ENCODE results near the gene NID2.

The NID2 gene

GRCh38 chr14:52006361-52006760, 62.5 kb downstream of the NID2 start:
- no peak for DNase-seq
- Histone ChIP-seq H3K36me3 (peaks cover 84 to 96% (median 89%) of the 10 kb centered on the region in 3 donors), H3K27me3 (no peaks in the 10 kb centered on the region), H3K4me3 (no peak overlapping the region), H3K9me3 (no peaks in the 10 kb centered on the region), H3K27ac (no peak overlapping the region), H3K4me1 (peaks cover 0 to 10% (median 4%) of the 10 kb centered on the region in 4 donors)
- intact Hi-C loops (cut with DNase I; ENCODE audit: low total_unique reads) = no loop called here
- no peak for TF ChIP-seq CTCF (IDR thresholded peaks at IDR 0.05)

- Histone ChIP-seq H3K27me3 (no peaks in the 10 kb centered on the region), H3K4me1 (peaks cover 0 to 10% (median 4%) of the 10 kb centered on the region in 4 donors), H3K36me3 (peaks cover 82 to 96% (median 84%) of the 10 kb centered on the region in 3 donors), H3K27ac (no peak overlapping the region), H3K9me3 (no peaks in the 10 kb centered on the region), H3K4me3 (no peak overlapping the region)
- intact Hi-C loops (cut with DNase I; ENCODE audit: low total_unique reads) = no loop called here
- no peak for TF ChIP-seq CTCF (IDR thresholded peaks at IDR 0.05)
- no peak for DNase-seq
These were observed 63.2 kb downstream of the NID2 start for GRCh38 chr14:52005625-52006024.

GRCh38 chr14:52003324-52003723, 65.5 kb downstream of the NID2 start:
- H3K27me3 ChIP-seq = no peaks in the 10 kb centered on the region
- H3K36me3 ChIP-seq = peaks cover 68 to 87% (median 78%) of the 10 kb centered on the region in 3 donors
- intact Hi-C loops (cut with DNase I; ENCODE audit: low total_unique reads) = no loop called here

GRCh38 chr14:52002542-52002941, 66.3 kb downstream of the NID2 start:
- H3K4me3 ChIP-seq = no peak overlapping the region
- H3K4me1 ChIP-seq = peaks cover 0 to 10% (median 4%) of the 10 kb centered on the region in 4 donors
- H3K9me3 ChIP-seq = no peaks in the 10 kb centered on the region
- TF ChIP-seq CTCF (IDR thresholded peaks at IDR 0.05) = no peak
- intact Hi-C loops (cut with DNase I; ENCODE audit: low total_unique reads) = no loop called here
- no peak for DNase-seq
- H3K27me3 ChIP-seq = no peaks in the 10 kb centered on the region
- H3K36me3 ChIP-seq = peaks cover 60 to 79% (median 70%) of the 10 kb centered on the region in 3 donors
- no peak overlapping the region for H3K27ac ChIP-seq

More at GRCh38 chr14:52003324-52003723, 65.5 kb downstream of the NID2 start:
- TF ChIP-seq CTCF (IDR thresholded peaks at IDR 0.05) = no peak
- H3K27ac ChIP-seq = no peak overlapping the region
- DNase-seq = no peak
- no peak overlapping the region for H3K4me3 ChIP-seq
- H3K4me1 ChIP-seq = peaks cover 0 to 10% (median 4%) of the 10 kb centered on the region in 4 donors
- H3K9me3 ChIP-seq = no peaks in the 10 kb centered on the region

- Histone ChIP-seq H3K36me3 (peaks cover 44 to 64% (median 52%) of the 10 kb centered on the region in 3 donors), H3K4me3 (no peak overlapping the region), H3K27me3 (no peaks in the 10 kb centered on the region), H3K9me3 (no peaks in the 10 kb centered on the region), H3K27ac (no peak overlapping the region), H3K4me1 (peaks cover 0 to 10% (median 4%) of the 10 kb centered on the region in 4 donors)
- no peak for TF ChIP-seq CTCF (IDR thresholded peaks at IDR 0.05)
- intact Hi-C loops (cut with DNase I; ENCODE audit: low total_unique reads) = no loop called here
- no peak for DNase-seq
These were observed 68.2 kb downstream of the NID2 start for GRCh38 chr14:52000696-52001095.

All from tibial artery (tissue), 4 donors.